HG03571 (cell line): Measurements from ENCODE around the gene PARP6.

Experiments
- ATAC-seq: cut with Tn5 transposase; IDR thresholded peaks from one replicate; pipeline ENCODE4 v1.9.1; 2021; ENCODE audit not compliant: unreplicated experiment

Gene PARP6

GRCh38 chr15:72201391-72201921, 70.9 kb downstream of the PARP6 start:
- ATAC-seq, result no peak

GRCh38 chr15:72200395-72201237, 71.7 kb downstream of the PARP6 start:
- ATAC-seq, result no peak

- no peak for ATAC-seq
These were observed 72.6 kb downstream of the PARP6 start for GRCh38 chr15:72199721-72200212.

GRCh38 chr15:72199205-72199515, 73.2 kb downstream of the PARP6 start:
- ATAC-seq, result no peak

GRCh38 chr15:72198356-72199204, 73.8 kb downstream of the PARP6 start:
- no peak for ATAC-seq

- no peak for ATAC-seq
These were observed 74.6 kb downstream of the PARP6 start, which contains the start of gene GRAMD2A for GRCh38 chr15:72197460-72198355. GRAMD2A (minus strand) TSS chr15:72197787.

- no peak for ATAC-seq
These were observed 75.3 kb downstream of the PARP6 start for GRCh38 chr15:72197041-72197459.

GRCh38 chr15:72196409-72197040, 75.8 kb downstream of the PARP6 start:
- ATAC-seq, result no peak

GRCh38 chr15:72195101-72195511, 77.2 kb downstream of the PARP6 start:
- ATAC-seq, result no peak

GRCh38 chr15:72193836-72194396, 78.4 kb downstream of the PARP6 start:
- ATAC-seq, result no peak

- ATAC-seq, result no peak
These were observed 79.9 kb downstream of the PARP6 start for GRCh38 chr15:72192416-72192815.
